DMS53 treated with DMSO at 0.1 percent for 48 hours (cell line): ENCODE data around the gene NFKBIL1.
A peak's percentile ranks its signal among the peaks of the same experiment; 100 is the strongest.
"Not testable (repeated sequence)": the region's sequence is repeated elsewhere in the genome, so short reads cannot be mapped to it uniquely, and the experiment has no call there.

ENCODE experiments used
- DNase-seq: peaks from one replicate; lab custom pipeline; 2025; ENCODE audit not compliant: unreplicated experiment; lab: John Stamatoyannopoulos, UW

The NFKBIL1 gene, protein sequence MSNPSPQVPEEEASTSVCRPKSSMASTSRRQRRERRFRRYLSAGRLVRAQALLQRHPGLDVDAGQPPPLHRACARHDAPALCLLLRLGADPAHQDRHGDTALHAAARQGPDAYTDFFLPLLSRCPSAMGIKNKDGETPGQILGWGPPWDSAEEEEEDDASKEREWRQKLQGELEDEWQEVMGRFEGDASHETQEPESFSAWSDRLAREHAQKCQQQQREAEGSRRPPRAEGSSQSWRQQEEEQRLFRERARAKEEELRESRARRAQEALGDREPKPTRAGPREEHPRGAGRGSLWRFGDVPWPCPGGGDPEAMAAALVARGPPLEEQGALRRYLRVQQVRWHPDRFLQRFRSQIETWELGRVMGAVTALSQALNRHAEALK

GRCh38 chr6:31546958-31547726 lies at the start of gene NFKBIL1:
NFKBIL1 (plus strand) TSS chr6:31547608; CDS start chr6:31547695, 87 bp downstream.
- peak; percentile 94 for DNase-seq

GRCh38 chr6:31498748-31499147 lies 48.7 kb upstream of the NFKBIL1 start:
- peak; percentile 4 for DNase-seq

DNA sequence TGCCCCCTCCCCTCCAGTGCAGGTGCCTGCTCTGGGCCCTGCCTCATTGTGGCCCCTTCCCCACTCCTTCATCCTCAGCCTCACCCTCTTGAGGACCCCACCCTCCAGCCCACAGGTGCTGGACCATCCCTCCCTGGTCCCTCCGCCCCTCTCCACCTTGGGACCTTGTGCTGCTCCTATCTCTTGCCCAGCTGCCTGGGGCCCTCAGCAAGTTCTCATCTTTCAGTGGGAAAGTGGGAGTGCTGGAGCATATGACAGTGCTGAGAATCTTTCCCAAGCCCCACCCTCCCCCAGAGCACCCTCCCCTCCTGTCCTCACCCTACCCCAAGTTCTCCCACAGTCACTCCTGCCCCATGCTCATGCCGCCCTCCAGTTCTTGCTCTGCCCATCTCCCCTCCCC lies 47.8 kb upstream of the NFKBIL1 start:
- DNase-seq: not testable (repeated sequence)

DNA sequence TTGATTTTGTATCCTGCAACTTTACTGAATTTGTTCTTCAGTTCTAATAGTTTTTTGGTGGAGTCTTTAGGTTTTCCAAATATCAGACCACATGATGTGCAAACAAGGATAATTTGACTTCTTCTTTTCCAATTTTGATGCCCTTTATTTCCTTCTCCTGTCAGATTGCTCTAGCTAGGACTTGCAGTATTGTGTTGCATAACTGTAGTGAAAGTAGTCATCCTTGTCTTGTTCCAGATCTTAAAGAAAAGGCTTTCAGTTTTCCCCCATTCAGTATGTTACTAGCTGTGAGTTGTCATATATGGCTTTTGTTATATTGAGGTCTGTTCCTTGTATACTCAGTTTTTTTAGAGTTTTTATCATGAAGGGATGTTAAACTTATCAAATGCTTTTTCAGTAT lies 44.8 kb upstream of the NFKBIL1 start:
- DNase-seq: no peak

DNA sequence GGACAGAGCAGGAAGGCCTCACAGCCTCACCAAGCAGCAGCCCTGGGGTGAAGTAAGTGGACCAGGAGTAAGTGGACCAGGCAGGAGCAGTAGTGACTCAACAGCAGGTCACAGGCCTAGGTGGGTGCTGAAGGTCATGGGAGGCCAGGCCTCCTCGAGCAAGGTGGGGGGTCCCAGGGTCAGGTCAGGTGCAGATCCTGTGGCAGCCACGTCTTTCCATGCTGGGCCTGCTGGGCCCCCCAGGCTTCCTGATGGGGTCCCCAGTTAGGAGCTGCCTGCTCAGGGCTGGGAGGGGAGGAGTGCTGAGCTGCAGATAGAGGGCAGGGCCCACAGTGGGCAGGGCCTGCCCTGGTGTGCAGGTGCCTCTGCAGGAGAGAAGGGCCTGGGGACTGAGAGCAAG lies 38.4 kb upstream of the NFKBIL1 start:
- DNase-seq: not testable (repeated sequence)

DNA sequence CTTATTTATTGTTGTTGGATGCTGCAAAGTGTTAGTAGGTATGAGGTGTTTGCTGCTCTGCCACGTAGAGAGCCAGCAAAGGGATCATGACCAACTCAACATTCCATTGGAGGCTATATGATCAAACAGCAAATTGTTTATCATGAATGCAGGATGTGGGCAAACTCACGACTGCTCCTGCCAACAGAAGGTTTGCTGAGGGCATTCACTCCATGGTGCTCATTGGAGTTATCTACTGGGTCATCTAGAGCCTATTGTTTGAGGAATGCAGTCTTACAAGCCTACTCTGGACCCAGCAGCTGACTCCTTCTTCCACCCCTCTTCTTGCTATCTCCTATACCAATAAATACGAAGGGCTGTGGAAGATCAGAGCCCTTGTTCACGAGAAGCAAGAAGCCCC lies 37.4 kb upstream of the NFKBIL1 start:
- DNase-seq: no peak

GRCh38 chr6:31513456-31514165 lies 33.8 kb upstream of the NFKBIL1 start:
- DNase-seq: no peak

- DNase-seq: no peak
These were observed 25.6 kb upstream of the NFKBIL1 start for GRCh38 chr6:31521835-31522234.

DNA sequence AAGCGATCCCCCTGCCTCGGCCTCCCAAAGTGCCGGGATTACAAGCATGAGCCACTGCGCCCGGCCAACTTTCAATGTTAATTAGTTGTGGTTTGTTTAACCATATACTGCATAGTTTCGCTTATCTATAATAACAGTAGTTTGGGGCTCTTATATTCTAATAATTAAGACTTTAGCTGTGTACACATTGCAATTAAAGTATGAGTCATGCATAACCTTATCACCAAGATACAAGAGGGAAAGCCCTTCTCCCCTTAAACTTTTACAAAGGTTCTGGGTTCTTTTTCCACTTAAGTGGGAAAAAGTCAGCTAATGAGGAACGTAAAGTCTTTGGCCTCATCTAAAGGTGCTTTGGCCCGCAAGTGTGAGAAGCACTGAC lies 21.9 kb upstream of the NFKBIL1 start:
- no peak for DNase-seq

DNA sequence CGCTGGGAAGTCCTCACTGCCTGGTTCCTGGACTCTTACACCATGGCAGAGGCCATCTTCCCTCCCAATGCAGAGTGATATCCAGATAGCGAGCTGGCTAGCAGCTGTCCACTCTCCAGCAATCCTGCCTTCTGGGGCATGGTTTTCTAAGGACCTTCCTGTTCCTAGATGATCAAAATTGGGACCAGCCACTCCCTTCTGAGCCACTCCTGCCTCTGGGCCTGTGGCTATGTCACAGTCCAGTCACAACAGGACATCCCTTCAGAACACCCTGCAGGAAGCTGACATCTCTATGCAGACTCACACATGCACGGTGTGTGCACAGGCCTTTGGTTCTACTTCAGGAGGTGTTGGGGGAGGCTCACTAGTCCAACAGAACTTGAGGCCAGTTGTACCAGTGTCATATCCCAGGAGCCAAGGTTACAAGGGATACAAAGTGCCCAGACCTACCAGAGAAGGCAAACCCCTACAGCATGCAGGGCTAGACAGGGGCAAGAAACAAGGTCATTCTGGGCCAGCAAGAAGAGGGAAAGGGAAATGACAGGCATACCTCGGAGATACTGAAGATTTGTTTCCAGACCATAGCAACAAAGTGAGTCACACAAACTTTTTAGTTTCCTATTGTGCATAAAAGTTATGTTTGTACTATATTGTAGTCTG lies 21.3 kb upstream of the NFKBIL1 start:
- no peak for DNase-seq

DNA sequence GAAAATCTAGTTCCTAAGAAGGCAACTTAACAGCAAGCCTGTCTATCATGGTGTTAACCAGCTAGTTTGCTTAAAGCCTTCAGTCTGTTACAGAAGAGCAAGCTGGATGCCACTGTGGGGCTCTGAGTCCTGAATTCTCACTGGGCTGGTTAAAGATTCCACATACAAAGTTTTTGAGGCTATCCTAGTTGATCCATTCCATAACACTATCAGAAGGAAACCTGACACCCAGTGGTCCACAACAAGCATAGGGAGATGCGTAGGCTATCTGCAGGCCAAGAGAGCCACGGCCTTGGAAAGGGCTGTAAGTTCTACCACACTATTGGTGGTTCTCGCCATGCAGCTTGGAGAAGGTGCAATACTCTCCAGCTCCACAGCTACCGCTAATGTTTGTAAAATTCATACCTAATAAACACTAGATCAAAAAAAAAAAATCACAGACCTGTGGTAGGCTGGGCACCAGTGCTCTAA lies 19.1 kb upstream of the NFKBIL1 start:
- no peak for DNase-seq

DNA sequence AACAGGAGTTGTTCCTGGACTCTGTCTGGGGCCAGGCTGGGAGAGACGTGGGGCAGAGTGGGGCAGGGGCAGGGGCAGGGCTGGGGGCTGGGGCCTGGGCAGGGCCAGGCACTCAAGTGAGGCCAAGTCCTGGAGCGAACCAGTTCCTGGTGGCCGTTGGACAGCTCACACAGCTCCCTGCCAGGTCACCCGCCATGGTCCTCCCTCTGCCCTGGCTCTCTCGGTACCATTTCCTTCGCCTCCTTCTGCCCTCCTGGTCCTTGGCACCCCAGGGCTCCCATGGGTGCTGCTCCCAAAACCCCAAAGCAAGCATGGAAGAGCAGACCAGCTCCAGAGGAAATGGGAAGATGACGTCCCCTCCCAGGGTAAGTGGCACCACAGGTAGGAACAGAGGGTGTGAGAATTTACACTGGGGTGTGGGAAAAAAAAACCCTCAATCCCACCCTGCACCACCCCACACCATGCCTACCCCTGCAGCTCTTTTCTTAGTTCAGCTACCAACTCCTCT lies 18.5 kb upstream of the NFKBIL1 start, which contains the start of gene MCCD1:
Gene MCCD1 (plus strand): TSS at position 142 of the 508 bp plus-strand sequence. CDS start 53 bp downstream, at position 195.
- DNase-seq: no peak

DNA sequence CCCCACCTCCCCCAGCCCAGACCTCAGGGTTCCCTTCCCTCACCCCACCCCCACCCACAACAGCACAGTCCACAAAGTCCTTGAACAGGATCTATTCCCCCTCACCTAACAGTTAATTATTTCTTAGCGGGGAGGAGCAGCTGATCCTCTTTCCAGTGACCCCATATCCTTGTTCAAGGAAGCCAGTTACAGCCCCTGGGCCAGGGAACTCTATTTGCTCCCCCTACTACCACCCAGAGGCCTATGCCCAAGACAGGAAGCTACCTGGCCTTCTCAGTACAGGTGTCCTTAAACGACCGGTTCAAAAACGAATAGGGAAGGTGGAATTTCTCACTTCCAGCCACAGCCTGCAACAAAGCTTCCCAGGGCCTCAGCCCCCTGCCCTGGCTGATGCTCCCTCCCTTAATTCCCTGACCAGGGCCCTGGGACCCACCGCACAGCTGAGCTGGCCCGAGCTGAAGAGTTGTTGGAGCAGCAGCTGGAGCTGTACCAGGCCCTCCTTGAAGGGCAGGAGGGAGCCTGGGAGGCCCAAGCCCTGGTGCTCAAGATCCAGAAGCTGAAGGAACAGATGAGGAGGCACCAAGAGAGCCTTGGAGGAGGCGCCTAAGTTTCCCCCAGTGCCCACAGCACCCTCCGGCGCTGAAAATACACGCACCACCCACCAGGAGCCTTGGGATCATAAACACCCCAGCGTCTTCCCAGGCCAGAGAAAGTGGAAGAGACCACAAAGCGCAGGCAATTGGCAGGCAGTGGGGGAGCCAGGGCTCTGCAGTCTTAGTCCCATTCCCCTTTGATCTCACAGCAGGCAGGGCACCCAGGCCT lies 17.9 kb upstream of the NFKBIL1 start:
- DNase-seq: no peak

DNA sequence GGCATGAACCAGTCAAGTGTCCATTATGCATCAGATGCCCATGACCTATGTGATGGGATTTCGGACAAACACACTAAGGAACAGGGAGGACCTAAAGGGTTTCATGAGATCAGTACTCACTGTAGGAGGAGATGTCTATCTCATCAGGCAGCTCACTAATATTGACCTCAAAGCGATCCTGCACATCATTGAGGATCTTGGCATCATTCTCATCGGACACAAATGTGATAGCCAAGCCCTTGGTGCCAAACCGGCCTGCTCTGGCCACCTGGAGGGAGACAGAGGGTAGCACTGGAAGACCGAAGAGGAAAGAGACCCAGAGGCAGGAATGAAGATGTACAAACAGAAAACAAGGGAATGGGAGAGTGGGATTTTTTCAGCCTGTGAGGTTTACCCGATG lies 16.7 kb upstream of the NFKBIL1 start:
- no peak for DNase-seq

DNA sequence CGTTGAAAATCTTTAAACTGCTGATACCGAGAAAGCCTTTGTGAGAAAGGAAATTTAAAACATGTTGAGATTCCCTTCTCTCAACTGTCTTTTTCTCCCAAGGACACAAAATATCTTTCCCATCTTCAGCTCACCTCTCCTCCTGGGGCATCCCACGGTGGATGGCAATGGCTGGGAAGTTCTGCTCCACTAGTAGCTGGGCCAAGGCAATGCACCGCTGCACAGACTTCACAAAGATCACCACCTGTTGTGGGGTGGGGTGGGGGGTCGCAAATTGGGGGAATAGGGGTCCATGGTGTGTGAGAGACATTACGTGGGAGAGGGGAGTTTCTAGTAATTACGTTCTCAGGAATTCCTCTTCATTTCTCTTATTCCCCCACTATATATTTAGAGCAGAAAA lies 16.2 kb upstream of the NFKBIL1 start:
- no peak for DNase-seq

GRCh38 chr6:31531771-31532643 lies 15.4 kb upstream of the NFKBIL1 start:
- no peak for DNase-seq

- no peak for DNase-seq
These were observed 14.6 kb upstream of the NFKBIL1 start for GRCh38 chr6:31532644-31533454.

DNA sequence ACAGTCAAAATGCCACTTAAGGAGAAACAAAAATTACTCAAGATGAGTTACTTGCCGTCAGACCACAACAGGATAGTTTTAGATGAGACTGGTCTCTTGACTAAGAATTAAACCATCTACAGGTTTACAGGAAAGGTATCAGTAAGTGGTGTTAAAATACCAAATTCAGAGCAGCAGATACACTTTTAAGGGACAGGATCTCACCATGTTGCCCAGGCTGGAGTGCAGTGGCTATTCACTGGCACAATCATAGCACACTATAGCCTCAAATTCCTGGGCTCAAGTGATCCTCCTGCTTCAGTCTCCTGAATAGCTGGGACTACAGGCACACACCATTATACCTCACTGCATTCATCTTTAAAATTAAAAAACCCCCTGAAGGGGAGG lies 14.0 kb upstream of the NFKBIL1 start:
- no peak for DNase-seq
